ENCODE data around the gene LCN1.
A peak's percentile ranks its signal among the peaks of the same experiment; 100 is the strongest.
"Not testable (repeated sequence)": the region's sequence is repeated elsewhere in the genome, so short reads cannot be mapped to it uniquely, and the experiment has no call there.

LCN1 gene

DNA sequence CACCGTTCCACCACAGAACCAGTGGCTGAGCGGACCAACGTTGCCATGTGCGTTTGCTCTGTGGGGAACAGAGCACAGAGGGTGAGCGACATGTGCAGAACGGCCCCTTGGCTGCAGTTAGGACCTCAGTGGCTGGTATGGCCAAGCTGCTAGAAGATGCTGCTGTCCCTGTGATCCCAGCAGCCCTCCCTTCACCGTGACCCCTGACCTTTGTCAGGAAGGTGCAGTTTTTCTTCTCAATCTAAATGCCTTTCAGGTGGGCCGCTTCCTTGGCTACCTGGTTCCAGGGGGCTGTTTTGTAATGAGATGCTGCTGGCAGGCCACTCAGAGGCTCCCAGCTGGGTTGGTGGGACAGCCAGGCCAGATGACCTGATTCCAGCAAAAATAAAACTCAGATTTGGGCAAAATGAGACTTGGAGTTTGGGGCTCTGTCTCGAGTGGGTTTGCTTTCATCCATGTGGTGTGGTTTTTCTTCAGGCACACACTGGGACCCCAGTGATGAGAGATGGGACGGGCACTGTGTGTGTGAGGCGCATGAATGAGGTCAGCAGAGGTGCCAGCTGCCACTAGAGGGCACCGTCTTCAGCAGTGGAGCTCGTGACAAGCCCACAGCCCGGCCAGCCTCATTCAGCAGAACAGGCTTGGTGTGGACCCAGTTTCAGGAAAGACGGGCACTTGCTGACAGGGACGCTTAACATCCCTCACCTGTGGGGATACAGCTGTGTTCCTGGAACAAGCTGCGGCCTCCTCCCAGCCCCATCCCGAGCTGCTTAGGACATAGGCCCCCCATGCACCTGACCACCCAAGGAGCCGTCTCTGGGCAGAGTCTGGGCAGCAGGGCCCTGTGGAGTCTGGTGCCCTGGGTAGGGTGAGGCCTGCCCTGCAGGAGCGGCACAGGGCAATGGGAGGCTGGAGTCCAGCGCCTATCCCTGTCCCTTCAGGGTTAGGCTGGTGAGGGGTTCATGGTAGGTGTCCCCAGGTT lies 16.7 kb upstream of the LCN1 start:
- peak; percentile 65 for DNase-seq (ENCODE audit: low spot score)

DNA sequence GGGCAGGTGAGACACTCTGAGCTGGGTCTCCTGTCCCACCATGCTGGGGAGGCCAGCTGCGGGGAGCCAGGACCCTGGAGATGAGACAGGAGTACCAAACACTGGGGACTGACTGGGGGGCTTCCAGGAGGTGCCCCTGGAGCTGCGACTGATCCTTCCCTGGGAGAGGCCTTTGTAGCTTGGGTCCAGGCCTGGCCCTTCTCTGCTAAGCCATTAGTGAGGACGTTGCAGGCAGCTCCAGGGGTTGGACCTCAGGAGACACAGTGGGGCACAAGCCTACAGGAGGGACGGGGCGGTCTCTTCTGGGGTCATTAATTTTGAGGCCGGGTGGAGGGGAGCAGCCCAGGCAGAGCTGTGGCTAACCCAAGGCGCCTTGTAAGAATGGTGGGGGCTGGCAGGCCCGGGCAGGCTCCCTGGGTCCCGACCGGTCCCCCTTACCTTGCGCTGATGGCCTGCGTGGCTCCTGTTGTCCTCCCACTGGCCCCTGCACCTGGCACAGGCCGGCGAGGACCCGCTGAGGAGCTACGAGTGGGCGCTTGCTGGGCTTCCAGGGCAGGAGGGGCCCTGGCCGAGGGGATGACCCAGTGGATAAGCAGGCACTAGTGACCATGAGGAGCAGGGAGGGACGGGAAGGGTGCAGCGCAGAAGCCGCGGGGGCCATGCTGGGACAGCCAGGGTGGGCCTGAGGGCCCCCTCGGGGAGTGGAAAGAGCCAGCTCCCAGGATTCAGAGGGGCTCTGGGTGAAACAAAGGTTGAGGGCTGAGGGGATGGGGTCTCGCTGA lies 15.6 kb upstream of the LCN1 start:
- no peak for DNase-seq (ENCODE audit: low spot score)

DNA sequence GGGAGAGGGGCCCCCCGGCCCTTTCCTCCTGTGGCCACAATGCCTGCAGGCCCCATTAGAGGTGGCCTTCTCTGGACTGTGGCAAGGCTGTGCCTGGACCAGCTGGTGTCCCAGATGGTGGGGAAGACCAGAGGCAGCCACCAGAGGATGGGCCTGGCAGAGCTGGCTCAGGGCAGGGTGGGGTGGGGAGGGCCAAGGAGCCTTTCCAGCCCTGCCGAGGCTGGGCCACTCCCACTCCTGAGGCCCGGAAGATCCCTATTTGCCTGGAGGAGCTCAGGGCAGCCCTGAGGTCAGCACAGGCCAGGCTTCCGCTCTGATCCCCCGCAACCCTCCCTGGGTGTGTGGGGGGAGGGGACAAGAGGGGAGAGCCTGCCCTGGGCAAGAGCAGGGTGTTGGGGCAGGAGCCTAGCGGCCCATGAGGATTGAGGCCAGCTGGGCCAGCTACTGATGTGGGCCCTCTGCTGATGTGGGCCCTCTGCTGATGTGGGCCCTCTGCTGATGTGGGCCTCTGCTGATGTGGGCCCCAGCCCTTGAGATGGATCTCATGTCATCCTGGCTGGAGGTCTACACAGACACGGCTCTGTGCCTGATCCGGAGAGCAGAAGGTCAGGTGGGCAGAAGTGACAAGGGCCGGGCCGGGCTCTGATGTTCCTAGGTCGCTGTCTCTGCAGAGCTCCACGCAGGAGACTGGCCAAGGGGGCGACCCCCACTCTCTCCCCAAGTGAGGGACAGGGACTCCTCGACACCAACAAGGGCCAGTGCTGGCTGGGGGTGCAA lies 14.7 kb upstream of the LCN1 start:
- DNase-seq (ENCODE audit: low spot score): no peak

DNA sequence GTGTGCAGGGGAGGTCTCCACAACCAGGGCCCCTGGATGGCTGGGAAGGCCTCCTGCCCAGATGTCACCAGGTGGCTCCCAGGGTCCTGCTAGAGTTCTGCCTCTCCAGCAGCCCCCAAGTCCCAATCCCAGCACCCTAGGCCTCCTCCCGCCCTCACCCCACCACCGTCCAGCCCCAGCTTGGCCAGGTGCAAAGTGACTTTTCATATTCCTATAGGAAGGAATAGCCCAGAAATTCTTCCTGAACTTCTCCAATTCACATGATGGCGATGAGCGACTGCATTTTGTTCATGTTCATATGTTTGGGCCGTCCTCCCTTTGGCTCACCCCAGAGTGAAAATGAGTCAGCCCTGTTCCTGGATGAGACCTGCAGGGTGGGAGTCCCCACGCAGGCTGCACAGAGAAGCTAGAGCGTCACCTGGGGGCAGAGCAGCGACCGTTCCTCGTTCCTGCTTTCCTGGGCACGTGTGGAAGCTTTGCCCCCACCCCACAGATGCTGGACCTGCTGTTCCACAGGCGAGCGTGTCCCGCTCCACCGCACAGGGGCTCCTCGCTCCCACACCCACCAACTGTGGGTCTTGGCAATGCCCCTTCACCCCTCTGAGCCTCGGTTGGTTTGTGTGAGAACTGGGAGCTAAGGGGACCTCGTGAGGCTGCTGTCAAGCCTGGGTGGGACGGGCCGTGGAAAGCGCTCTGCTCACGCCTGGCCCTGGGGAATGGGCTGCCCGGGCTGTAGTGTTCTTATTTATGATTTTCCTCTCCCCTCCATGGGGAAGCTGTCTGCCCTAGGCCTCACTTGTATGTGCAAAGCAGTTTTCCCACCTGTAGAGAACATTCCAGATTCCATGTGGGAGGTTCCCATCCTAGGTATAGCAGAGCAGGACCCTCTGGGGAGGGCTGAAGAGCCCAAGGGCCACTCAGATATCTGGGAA lies 13.9 kb upstream of the LCN1 start:
- no peak for DNase-seq (ENCODE audit: low spot score)

DNA sequence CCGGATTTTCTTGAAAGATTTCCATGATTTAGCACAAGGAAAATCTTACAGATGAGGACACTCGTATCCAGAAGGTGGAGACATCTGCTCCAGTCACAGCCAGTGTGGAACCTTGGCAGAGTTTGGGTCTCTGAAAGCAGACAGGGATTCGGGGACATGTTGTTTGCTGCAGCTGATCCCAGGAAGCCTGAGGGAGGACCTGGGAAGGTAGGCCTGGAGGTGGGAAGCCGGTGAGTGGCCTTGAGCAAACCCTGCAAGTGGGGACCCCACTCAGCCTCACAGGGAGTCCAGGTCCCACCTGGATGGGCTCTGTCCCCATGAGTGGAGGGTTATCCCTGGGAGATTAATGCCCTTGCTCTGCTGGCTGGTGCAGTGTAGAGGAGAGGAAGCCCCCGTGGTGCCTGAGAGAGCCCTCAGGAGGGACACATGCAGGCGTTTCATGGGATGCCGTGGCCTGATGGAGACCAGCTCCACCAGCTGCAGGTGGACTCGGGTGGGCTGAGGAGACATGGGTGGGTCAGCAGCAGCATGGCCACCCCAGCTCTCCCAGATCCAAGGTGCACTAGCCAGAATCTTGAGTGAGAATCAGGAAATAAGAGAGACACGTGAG lies 12.9 kb upstream of the LCN1 start:
- DNase-seq (ENCODE audit: low spot score): no peak

DNA sequence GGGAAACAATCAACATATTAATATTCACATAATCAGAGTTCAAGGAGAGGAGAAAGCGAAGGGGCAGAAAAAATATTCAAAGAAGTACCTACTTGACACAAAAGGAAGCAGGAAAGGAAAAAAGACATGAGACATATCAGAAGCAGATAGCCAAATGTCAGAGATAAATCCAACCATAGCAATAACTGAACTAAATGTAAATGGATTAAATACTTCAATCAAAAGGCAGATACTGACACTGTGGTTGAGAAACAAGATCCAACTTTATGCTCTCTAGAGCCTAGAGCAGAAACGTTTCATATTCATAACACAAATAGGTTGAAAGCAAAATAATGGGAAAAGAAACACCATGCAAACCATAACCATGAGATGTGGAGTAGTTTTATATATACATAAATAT lies 11.8 kb upstream of the LCN1 start:
- DNase-seq (ENCODE audit: low spot score): no peak

DNA sequence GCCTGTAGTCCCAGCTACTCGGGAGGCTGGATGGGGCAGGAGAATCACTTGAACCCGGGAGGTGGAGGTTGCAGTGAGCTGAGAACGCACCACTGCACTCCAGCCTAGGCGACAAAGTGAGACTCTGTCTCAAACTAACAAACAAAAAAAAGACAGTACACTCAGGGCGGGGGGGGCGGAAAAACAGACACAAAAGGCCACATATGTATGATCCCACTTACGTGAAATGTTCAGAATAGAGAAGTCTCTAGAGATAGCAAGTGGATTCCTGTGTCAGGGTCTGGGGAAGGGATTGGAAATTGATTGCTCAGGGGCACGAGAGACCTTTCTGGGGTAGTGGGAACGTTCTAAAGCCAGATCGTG lies 9.0 kb upstream of the LCN1 start:
- DNase-seq (ENCODE audit: low spot score): no peak

DNA sequence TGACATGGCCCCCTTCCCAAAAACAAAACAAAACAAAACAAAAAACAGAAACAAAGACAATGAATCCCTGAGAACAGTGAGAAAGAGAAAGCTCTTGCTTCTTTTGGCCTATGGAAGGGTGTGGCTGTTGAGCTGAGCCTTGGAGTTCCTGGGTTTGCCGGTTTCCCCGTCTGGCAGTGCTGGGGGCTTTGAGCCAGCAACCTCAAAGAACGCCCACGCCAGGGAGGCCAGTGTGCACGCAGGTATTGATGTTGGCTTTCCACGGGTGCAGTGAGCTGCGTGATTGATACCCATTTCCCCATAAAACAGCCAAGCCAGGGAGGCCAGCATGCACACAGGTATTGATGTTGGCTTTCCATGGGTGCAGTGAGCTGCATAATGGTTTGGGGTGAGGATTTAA lies 8.3 kb upstream of the LCN1 start:
- no peak for DNase-seq (ENCODE audit: low spot score)

DNA sequence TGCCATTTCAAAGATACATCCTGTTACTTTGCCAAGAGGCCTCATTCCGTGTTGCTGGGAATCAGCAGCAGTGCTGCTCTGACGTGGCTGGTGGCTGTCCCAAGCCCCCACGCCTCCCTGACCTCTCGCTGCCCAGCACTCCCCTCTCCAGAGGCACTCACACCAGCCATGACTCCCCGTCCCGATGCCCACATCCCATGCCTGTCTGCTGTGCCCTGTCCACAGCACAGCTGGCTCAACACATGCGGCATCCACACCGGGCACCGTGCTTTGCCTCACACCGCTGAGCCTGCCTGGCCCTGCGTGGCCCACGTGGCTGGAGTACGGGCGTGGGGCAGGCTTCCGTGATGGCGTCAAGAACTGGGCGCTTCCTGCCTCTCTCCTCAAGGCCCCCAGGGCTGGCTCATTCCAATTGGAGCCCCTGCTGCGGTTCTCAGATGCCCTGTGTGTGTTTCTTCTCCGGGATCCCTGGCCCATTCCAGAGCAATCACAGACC lies 7.8 kb upstream of the LCN1 start:
- no peak for DNase-seq (ENCODE audit: low spot score)

DNA sequence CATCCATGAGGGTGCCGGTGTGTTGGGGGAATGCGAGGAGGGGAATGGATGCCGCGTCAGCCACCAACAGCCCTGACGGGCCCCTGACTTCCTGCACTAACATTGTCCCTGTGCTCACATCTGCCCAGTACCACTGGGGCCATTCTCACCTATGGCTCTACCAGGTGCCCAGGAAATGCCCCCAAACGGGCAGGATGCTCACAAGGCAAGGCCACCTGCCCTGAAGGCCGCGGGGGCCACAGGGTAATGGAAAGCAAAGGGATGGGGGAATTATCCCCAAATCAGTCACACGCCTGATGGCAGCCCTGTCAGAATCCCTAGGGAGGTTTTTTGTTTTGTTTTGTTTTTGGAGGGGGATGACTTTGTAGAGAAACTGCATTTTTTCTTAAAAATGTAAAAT lies 7.3 kb upstream of the LCN1 start:
- not testable (repeated sequence) for DNase-seq (ENCODE audit: low spot score)

DNA sequence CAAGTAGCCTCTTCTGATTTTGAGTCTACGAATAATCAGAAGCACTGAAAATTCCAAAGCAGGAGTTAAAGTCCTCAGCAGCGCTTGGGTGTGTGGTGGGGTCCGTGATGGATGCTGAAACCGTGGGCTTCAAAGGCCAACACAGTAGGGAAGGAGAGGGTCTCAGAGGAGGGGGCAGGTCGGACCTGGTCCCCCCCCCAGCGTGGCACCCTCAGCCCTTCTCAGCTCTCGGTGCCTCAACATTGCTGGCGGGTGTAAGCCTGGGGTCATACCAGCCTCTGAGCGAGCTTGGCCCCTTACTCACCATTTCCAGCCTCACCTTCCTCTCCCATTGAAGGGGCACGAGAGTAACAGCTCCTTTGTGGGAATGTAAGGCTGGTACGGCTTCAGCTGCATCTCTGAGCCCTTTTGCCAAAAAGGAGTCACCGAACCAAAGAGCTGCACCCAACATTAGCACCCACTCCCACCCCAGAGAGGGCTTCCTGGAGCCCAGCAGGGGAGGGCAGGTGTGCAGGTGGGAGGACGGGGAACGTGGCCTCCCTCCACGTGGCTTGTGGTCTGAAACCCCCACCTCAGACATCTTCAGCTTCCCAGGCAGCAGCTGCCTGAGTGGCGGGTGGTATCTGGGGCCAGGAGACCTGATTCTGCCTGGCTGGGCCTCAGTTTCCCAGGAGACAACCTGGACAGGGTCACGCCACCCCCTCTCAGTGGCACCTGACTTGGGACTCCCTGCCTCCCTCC lies 6.7 kb upstream of the LCN1 start:
- no peak for DNase-seq (ENCODE audit: low spot score)

DNA sequence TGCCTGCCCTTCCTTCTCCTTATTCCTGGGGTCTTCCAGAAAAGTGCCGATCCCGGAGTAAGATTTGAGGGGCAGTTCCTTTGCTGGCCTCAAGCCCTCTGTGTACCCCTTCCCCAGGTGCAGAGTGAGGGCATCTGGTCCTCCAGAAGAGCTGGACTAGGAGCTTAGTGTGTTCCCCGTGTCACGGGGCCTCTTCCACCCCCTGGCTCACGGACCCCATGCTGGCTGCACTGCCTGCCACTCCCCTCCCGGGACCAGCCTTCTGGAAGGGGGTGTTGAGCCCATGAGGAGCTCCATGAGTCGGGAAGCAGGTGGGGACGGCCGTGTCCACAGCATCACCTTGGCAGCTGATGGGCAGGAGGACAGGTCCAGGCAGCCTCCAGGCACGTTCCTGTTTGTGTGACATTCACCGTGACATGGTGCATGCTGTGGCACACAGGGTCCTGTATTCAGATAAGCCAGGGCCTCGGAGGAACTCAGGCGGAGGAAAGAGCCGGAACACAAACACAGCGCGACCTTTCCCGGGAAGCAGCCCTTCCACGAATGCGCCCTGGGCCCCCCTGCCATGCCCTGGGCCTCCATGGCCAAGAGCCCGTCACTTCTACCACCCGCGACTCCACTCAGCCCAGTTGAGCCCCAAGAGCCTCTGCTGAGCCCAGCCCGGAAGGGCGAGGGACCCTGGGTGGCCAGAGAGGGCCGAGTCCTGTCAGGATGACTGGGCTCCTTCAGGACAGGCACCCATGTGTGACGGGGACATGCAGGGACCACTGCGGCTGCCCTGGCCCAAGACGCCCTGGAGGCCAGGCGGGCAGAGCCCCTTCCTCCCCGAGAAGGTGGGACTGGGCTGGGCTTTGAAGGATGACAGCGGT lies 5.9 kb upstream of the LCN1 start:
- no peak for DNase-seq (ENCODE audit: low spot score)

DNA sequence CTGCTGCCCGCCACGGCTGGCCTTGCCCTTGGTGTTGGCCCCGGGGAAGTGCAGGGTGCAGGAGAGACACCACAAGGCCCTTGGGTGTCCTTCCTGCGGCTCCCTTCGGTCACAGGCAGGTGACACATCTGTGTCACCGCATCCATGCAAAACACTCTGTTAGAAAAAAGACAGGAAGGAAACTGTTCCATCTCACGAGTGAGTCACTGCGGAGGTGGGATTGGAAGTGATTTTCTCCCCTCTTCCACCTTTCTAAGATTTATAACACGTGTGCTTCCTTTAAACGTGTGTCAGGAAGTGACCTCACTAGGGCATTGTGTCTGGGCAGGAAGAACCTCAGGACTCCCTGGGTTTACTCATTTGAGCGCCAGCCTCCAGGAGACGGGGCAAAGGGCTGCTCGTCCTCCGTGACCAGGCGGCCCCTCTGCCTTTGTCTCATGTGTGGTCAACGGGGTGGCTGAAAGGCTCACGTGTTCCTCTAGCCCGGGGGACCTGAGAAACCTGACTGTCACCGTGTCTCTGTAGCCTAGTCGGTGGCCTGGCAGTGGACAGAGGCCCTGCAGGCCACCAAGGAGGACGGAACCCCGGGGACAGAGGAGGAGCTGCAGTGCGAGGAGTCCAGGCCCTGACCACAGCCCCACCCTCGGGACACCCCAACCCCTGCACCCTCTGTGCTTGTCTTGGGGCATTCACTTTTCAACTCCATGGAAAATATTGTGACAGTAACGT lies 4.9 kb upstream of the LCN1 start:
- DNase-seq (ENCODE audit: low spot score): peak; percentile 68

DNA sequence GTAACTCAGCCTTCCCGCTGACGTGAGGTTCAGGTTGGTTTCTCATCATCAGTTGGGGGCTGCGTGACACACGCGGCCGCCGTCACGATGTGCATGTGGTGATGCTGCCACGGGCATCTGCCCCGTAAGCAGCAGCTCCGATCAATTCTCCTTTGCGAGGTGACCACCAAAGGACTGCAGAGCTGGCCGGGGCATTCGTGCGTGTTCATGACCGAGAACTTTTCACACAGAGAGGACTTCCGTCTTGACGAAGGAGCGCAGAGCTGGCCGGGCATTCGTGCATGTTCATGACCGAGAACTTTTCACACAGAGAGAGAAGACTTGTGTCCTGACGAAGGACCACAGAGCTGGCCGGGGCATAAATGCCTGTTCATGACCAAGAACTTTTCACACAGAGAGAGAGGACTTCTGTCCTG lies 3.8 kb upstream of the LCN1 start:
- DNase-seq (ENCODE audit: low spot score): no peak

DNA sequence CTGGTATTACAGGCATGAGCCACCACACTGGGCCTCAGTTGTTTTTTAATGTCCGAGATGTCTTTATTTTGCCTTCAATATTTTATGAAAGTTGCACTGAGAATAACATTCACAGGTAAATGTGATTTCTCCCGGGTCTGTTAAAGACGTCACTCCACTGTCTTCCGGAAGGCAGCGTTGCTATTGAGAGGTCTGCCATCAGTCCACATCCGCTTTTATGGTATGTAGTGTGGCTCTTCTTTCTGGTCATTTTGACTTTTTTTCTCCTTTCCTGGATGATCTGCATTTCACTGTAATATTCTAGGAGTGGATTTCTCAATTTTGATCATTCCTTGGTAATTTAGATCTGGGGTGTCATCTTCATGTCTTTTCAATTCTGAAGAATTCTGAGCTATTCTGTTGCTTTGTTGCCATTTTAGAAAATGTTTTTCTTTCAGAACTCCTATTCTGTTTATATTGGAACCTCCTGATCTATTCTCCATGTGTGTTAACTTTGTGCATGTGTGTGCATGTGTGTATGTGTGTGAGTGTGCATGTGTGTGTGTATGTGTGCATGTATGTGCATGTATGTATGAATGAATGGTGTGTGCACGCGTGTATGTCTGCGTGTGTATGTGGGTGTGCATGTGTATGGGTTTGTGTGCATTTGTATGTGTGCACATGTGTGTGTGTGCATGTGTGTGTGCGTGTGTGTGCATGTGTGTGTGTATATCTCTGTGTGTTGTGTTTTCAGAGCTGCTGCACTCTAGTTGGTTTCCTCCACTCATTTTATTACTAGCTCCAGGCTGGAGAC lies 1.9 kb upstream of the LCN1 start:
- DNase-seq (ENCODE audit: low spot score): no peak

DNA sequence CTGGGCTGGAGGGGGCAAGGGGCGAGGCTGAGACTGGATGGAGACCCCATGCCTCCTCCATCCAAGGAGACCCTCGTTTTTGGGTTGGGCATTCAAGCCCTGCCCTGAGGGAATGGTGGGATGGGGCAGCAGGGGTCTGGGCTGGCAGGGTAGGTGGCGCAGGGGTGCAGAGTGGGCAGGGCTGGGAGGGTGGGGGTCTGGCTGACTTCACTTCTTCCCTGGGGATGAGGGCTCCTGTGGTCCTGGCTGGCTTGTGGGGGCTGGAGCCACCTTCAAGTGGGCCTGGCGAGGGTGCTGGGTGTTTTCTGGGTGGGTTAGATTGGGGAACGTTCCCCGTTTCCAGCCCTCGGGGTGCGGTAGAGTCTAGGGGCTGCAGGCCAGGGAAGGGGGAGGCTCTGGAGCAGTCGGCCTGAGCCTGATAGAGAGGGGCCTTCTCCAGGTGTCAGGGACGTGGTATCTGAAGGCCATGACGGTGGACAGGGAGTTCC lies 412 bp downstream of the LCN1 start:
- no peak for DNase-seq (ENCODE audit: low spot score)

DNA sequence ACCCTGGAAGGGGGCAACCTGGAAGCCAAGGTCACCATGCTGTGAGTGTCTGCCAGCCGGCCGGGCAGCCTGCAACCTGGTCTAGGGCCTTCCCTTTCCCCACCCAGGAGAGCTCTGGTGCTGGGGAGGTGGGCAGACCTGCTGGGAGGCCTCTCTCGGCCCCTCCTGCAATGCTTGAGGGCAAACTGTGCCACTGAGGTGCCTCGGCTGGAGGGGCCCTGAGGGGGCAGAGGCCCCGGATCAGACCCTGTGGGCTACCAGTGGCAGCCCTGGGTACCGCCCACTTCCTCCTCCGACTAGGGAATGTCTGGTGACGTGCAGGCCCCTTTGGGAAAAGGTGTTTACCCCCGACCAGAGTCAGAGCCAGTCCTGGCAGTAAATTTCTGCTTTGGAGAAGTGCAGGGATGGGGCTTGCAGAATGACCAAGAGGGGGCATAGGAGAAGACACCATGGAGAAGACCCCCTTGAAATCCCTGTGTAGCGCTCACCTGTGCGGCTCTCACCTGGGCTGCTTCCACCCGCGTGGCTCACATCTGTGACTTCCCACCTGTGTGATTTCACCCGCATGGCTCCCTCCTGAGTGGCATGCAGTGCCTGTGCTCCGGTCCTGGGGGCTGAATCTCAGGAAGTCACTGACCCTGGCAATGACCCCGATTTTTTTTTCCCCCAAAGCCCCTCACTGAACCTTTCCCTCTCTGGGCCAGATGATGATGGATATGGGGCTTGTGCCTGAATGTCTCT lies 1.1 kb downstream of the LCN1 start:
- DNase-seq (ENCODE audit: low spot score): no peak
